ENCODE data around the gene FAM200A.

FAM200A gene

GRCh38 chr7:99562114-99562784 lies 10.3 kb upstream of the FAM200A start:
- Histone ChIP-seq H3K4me1 (ENCODE audit: control insufficient read depth, insufficient read depth, low read length) (peaks cover 7% of the 10 kb centered on the region), H3K36me3 (ENCODE audit: control insufficient read depth in 2 of 2, insufficient read depth in 1 of 2, low read length in 2 of 2) (peaks cover 59 to 66% of the 10 kb centered on the region in 2 experiments), H3K27ac (ENCODE audit: extremely low read depth, low read depth, low read length) (0 out of 2 replicates have a peak overlapping the region, but pooled peaks have one; percentile 28), H3K4me3 (ENCODE audit: low read depth, low read length) (no peak overlapping the region), H3K9me3 (ENCODE audit: control insufficient read depth, insufficient read depth, low read depth, low read length) (no peaks in the 10 kb centered on the region)
- CTCF ChIA-PET, result no interaction called here
- POLR2A ChIA-PET, result interaction anchor here (1.0 to 1.4 kb wide), 3 partner anchors 10 to 58 kb away, joined by 4 to 6 read pairs (median 4); partner anchors contain the start of genes FAM200A and ZKSCAN5
- peak; percentile 66; the same call in 1 of the 2 replicates for TF ChIP-seq PRDM1 (tag by site-specific recombination; IDR thresholded peaks at IDR 0.05)
- TF ChIP-seq EGR2 (tag by site-specific recombination; IDR thresholded peaks at IDR 0.05; ENCODE audit: low read depth), result no peak
- TF ChIP-seq ZNF830 (tag by site-specific recombination; IDR thresholded peaks at IDR 0.05; ENCODE audit: low read depth), result no peak
- peak; percentile 60 for TF ChIP-seq REST (tag by site-specific recombination; IDR thresholded peaks at IDR 0.05)
- peak; percentile 95 for TF ChIP-seq ZNF239 (tag by site-specific recombination; IDR thresholded peaks at IDR 0.05)
- TF ChIP-seq ZNF704 (tag by site-specific recombination; IDR thresholded peaks at IDR 0.05), result no peak

- TF ChIP-seq ZSCAN5A (tag by site-specific recombination; IDR thresholded peaks at IDR 0.05) (no peak), ZNF626 (tag by site-specific recombination; IDR thresholded peaks at IDR 0.05) (no peak), PRDM1 (tag by site-specific recombination; IDR thresholded peaks at IDR 0.05) (peak; percentile 92)
- CTCF ChIA-PET, result no interaction called here
- H3K9me3 ChIP-seq (ENCODE audit: control insufficient read depth, insufficient read depth, low read depth, low read length), result no peaks in the 10 kb centered on the region
- H3K4me1 ChIP-seq (ENCODE audit: control insufficient read depth, insufficient read depth, low read length), result peaks cover 7% of the 10 kb centered on the region
- H3K36me3 ChIP-seq (ENCODE audit: control insufficient read depth in 2 of 2, insufficient read depth in 1 of 2, low read length in 2 of 2), result peaks cover 58 to 69% of the 10 kb centered on the region in 2 experiments
- POLR2A ChIA-PET, result interaction anchor here (0.9 to 1.4 kb wide), 2 partner anchors 9 to 57 kb away, joined by 3 to 6 read pairs; partner anchors contain the start of gene ZKSCAN5
- H3K27ac ChIP-seq (ENCODE audit: extremely low read depth, low read depth, low read length), result no peak overlapping the region
- H3K4me3 ChIP-seq (ENCODE audit: low read depth, low read length), result no peak overlapping the region
Measured at GRCh38 chr7:99561737-99562051, 9.8 kb upstream of the FAM200A start.

- H3K4me1 ChIP-seq (ENCODE audit: control insufficient read depth, insufficient read depth, low read length), result peaks cover 7% of the 10 kb centered on the region
- CTCF ChIA-PET, result interaction anchor here (0.7 kb wide), 1 partner anchor 16 kb away, joined by 3 read pairs; no protein-coding TSS in a partner anchor
- POLR2A ChIA-PET, result interaction anchor here (0.9 to 1.4 kb wide), 2 partner anchors 10 to 56 kb away, joined by 3 to 6 read pairs; partner anchors contain the start of gene ZKSCAN5
- peak; percentile 67 for TF ChIP-seq PRDM1 (tag by site-specific recombination; IDR thresholded peaks at IDR 0.05)
- no peak for TF ChIP-seq ZNF610 (tag by site-specific recombination; IDR thresholded peaks at IDR 0.05; ENCODE audit: borderline replicate concordance)
- no peak for TF ChIP-seq ZNF449 (tag by site-specific recombination; IDR thresholded peaks at IDR 0.05)
- H3K27ac ChIP-seq (ENCODE audit: extremely low read depth, low read depth, low read length), result no peak overlapping the region
- no peak overlapping the region for H3K4me3 ChIP-seq (ENCODE audit: low read depth, low read length)
- no peaks in the 10 kb centered on the region for H3K9me3 ChIP-seq (ENCODE audit: control insufficient read depth, insufficient read depth, low read depth, low read length)
- peaks cover 55 to 68% of the 10 kb centered on the region in 2 experiments for H3K36me3 ChIP-seq (ENCODE audit: control insufficient read depth in 2 of 2, insufficient read depth in 1 of 2, low read length in 2 of 2)
Measured at GRCh38 chr7:99560834-99561736, 9.2 kb upstream of the FAM200A start.
